GM12891 (cell line): ENCODE results near the gene MYO7A.

ENCODE experiments used
- DNase-seq: peaks from one replicate; pipeline ENCODE4 v3.0.0; 2011; ENCODE audit warnings: low spot score; ENCODE audit not compliant: insufficient read length
- FAIRE-seq: peaks from 2 replicates; lab custom pipeline; 2011; peaks lifted over from hg19 to GRCh38; lab: Jason Lieb, UNC
- PAX5 ChIP-seq: IDR thresholded peaks from 2 replicates; pipeline ENCODE4 v1.6.1; 2011; ENCODE audit warnings: low read length, moderate library complexity, mild to moderate bottlenecking; ENCODE audit not compliant: insufficient read depth, severe bottlenecking
- POLR2A ChIP-seq: IDR thresholded peaks from 2 replicates; pipeline ENCODE4 v1.6.1; 2011; ENCODE audit warnings: low read depth, low read length, control low read depth
- POLR2AphosphoS5 ChIP-seq: IDR thresholded peaks from 2 replicates; pipeline ENCODE4 v1.6.1; 2011; ENCODE audit warnings: low read depth, low read length, control low read depth
- POU2F2 ChIP-seq: IDR thresholded peaks from 2 replicates; pipeline ENCODE4 v1.6.1; 2011; ENCODE audit warnings: low read depth, mild to moderate bottlenecking, control low read depth, low read length, moderate library complexity
- SPI1 ChIP-seq: IDR thresholded peaks from 2 replicates; pipeline ENCODE4 v1.6.1; 2011; ENCODE audit warnings: low read depth, low read length, control low read depth
- TAF1 ChIP-seq: IDR thresholded peaks from 2 replicates; pipeline ENCODE4 v1.6.1; 2011; ENCODE audit warnings: low read depth, low read length, control low read depth

MYO7A gene

DNA sequence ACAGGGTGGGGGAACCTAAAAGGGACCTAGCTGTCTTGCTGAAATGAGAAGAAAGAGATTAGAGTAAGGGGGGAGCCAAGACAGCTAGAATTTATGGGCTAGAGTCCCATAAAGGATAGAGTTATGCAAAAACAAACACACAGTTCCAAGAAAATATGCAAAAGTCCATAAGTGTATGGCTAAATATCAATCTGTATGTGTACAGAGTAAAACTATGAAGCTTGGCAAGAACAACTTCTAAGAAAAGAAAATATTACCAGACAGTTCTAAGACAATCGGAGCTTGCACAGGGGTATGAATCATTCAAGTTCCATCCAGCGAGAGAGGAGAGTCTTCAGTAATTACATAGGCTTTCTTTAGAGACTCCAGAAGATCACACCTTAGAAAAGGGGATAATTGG is 131.6 kb downstream of the MYO7A start:
- DNase-seq, result no peak
- TF ChIP-seq POLR2AphosphoS5 (no peak), TAF1 (no peak), POLR2A (no peak), POU2F2 (no peak), SPI1 (no peak), PAX5 (no peak)
- FAIRE-seq, result no peak

GRCh38 chr11:77262803-77263202 is 134.8 kb downstream of the MYO7A start:
- no peak for FAIRE-seq
- TF ChIP-seq TAF1 (no peak), PAX5 (no peak), POU2F2 (no peak), SPI1 (no peak), POLR2A (no peak), POLR2AphosphoS5 (no peak)
- DNase-seq, result no peak
